Activated naive CD4-positive, alpha-beta T cell treated with anti-CD3 and anti-CD28 coated beads, Interleukin-2, amount 50 U/mL, for 16 hours (primary cell): ENCODE measurements around the gene KRT71.

ENCODE experiments used
- DNase-seq: peaks from one replicate; pipeline ENCODE4 v3.0.0-alpha.2; 2020

The KRT71 gene

DNA sequence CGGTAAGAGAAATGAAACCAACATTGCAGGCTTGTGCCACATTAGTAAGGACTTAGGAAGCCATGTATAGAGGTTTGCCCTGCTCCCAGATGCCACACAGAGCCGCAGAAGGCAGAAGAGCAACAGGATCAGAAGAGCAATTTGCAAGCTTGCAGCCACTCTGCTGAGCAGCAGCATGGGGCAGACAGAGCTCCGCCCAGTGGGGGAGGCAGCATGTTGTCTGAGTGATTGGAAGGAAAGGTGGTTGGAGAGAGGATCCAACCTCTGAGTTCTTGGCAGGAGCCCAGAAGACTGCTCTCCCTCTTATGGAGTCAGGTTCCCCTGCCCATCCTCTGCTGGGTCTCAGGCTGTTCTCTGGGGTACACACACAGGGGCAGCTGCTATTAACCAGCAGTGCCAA lies 57.6 kb downstream of the KRT71 start:
- DNase-seq, result no peak

- DNase-seq, result no peak
Measured at GRCh38 chr12:52494518-52494917, 58.4 kb downstream of the KRT71 start.

- no peak for DNase-seq
Measured at GRCh38 chr12:52494100-52494499, 58.8 kb downstream of the KRT71 start.
